Subcutaneous adipose tissue (tissue), 4 donors: Measurements from ENCODE around the gene TBXA2R. TPM values are rescaled to one million over a fixed set of nuclear protein-coding genes. Genes with fewer than 3 reads are reported as not detected.

Source experiments
- CTCF ChIP-seq: fragments of 450-650 bp; IDR thresholded peaks from one replicate; pipeline ENCODE4 v1.5.1; 2016; ENCODE audit warnings: low read depth, mild to moderate bottlenecking, control low read depth, antibody characterized with exemption, moderate library complexity
- total RNA-seq, 4 donors: library from RNA; depleted of rRNA; stranded (reverse); fragments of >200 nt; gene quantifications; one replicate each; pipeline ENCODE4 v1.1.0, GENCODE V29; 2016

TBXA2R gene
- total RNA-seq, 4 donors from 2014 or later = 0.34 to 4.0 TPM; not detected in 2

- TF ChIP-seq CTCF = no peak
Observed at GRCh38 chr19:3575949-3576673, 30.6 kb downstream of the TBXA2R start.

GRCh38 chr19:3575260-3575741 is 31.4 kb downstream of the TBXA2R start:
- no peak for TF ChIP-seq CTCF

GRCh38 chr19:3573858-3574637 is 32.6 kb downstream of the TBXA2R start:
- no peak for TF ChIP-seq CTCF

- TF ChIP-seq CTCF = no peak
Observed at GRCh38 chr19:3573162-3573857, 33.4 kb downstream of the TBXA2R start.

GRCh38 chr19:3572855-3573161 is 33.9 kb downstream of the TBXA2R start, which contains the start of gene HMG20B:
Gene HMG20B (plus strand): TSS chr19:3572944. CDS start chr19:3573310, 366 bp downstream.
- TF ChIP-seq CTCF = no peak

- TF ChIP-seq CTCF = no peak
Observed at GRCh38 chr19:3572132-3572854, 34.4 kb downstream of the TBXA2R start.
